Prostate gland (tissue), 2 donors: ENCODE data around the gene CRYL1. TPM values are rescaled to one million over a fixed set of nuclear protein-coding genes. Genes with fewer than 3 reads are reported as not detected.

Source experiments
- DNase-seq: peaks from one replicate; pipeline ENCODE4 v3.0.0-alpha.2; 2019; ENCODE audit warnings: low spot score
- H3K27ac ChIP-seq, 2 donors: fragments of 200-600 bp; sonication (generic); 2 replicates each; pipeline ENCODE4 v1.5.1; 2017 to 2019
- H3K27me3 ChIP-seq: fragments of 200-600 bp; sonication (generic); replicated peaks from 2 replicates; pipeline ENCODE4 v1.5.1; 2019; ENCODE audit not compliant: insufficient read depth
- H3K36me3 ChIP-seq, 2 donors: fragments of 200-600 bp; sonication (generic); 1 replicate in 1 of 2; 2 replicates in 1 of 2; pipeline versions ENCODE4 v1.5.1 to v1.8.1; 2017 to 2019
- H3K4me1 ChIP-seq: fragments of 200-600 bp; sonication (generic); replicated peaks from 2 replicates; pipeline ENCODE4 v1.5.1; 2019
- H3K4me3 ChIP-seq, 2 donors: fragments of 200-600 bp; sonication (generic); 2 replicates each; pipeline ENCODE4 v1.5.1; 2017 to 2019
- H3K9me3 ChIP-seq: fragments of 200-600 bp; sonication (generic); 2 replicates; pipeline ENCODE4 v1.5.1; 2017
- CTCF ChIP-seq, 4 experiments: fragments of 200-600 bp in 2 of 4; fragments of 450-650 bp in 2 of 4; sonication (generic) in 2 of 4; IDR thresholded peaks; 1 replicate in 3 of 4; 2 replicates in 1 of 4; pipeline ENCODE4 v1.5.1; 2016 to 2019; ENCODE audit warnings: antibody characterized with exemption in 4 of 4, mild to moderate bottlenecking in 2 of 4, moderate library complexity in 2 of 4
- POLR2A ChIP-seq: fragments of 450-650 bp; IDR thresholded peaks from one replicate; pipeline ENCODE4 v1.6.1; 2016; ENCODE audit warnings: antibody characterized with exemption, mild to moderate bottlenecking
- POLR2AphosphoS5 ChIP-seq: sonication (generic); formaldehyde crosslinking; IDR thresholded peaks from one replicate; pipeline ENCODE4 v1.6.1; 2017; ENCODE audit warnings: antibody characterized with exemption
- WGBS: methylation state at CpG from one replicate; pipeline ENCODE4 v1.1.5; 2018; 5-methylcytosine and 5-hydroxymethylcytosine counted together
- intact Hi-C: fragments of 100-400 bp; cut with DNase I; formaldehyde crosslinking; loops from one replicate; pipeline ENCODE4 v1.14.2; 2022
- total RNA-seq, 2 donors: library from RNA; depleted of rRNA; stranded (reverse); fragments of >200 nt; gene quantifications; one replicate each; pipeline ENCODE4 v1.1.0, GENCODE V29; 2016

The CRYL1 gene
- total RNA-seq, 2 donors from 2014 or later, result 35.3 to 75.5 TPM

GRCh38 chr13:20495087-20496023, 30.3 kb downstream of the CRYL1 start:
- Histone ChIP-seq H3K4me3 (no peak overlapping the region), H3K27ac (no peak overlapping the region), H3K4me1 (no peaks in the 10 kb centered on the region), H3K36me3 (no peaks in the 10 kb centered on the region), H3K9me3 (no peaks in the 10 kb centered on the region), H3K27me3 (no peaks in the 10 kb centered on the region)
- intact Hi-C loops, result loop anchor here (2.0 to 10.0 kb wide), 3 partner anchors 219 to 429 kb away; no protein-coding TSS in a partner anchor
- WGBS, result 34% methylated on average over 14 of the region's 14 CpGs
- DNase-seq, result peak; percentile 67
- TF ChIP-seq POLR2AphosphoS5, result no peak
- TF ChIP-seq CTCF (IDR thresholded peaks at IDR 0.05), result peak; percentile 81 to 91 (median 88)

GRCh38 chr13:20494656-20495055, 31.0 kb downstream of the CRYL1 start:
- no peak for DNase-seq
- Histone ChIP-seq H3K4me1 (no peaks in the 10 kb centered on the region), H3K27me3 (no peaks in the 10 kb centered on the region), H3K27ac (no peak overlapping the region), H3K9me3 (no peaks in the 10 kb centered on the region), H3K4me3 (no peak overlapping the region), H3K36me3 (no peaks in the 10 kb centered on the region)
- TF ChIP-seq POLR2AphosphoS5, result no peak
- TF ChIP-seq CTCF (IDR thresholded peaks at IDR 0.05), result no peak
- TF ChIP-seq POLR2A, result no peak
- intact Hi-C loops, result loop anchor here (2.0 to 10.0 kb wide), 3 partner anchors 220 to 430 kb away; no protein-coding TSS in a partner anchor
- WGBS, result 32% methylated on average over 8 of the region's 8 CpGs

- no peaks in the 10 kb centered on the region for H3K36me3 ChIP-seq
- no peak overlapping the region for H3K27ac ChIP-seq
- H3K9me3 ChIP-seq, result no peaks in the 10 kb centered on the region
- H3K4me3 ChIP-seq, result no peak overlapping the region
- TF ChIP-seq POLR2A (no peak), CTCF (IDR thresholded peaks at IDR 0.05) (peak in 3 of 4 experiments; percentile 12 to 29 (median 19))
- no peak for DNase-seq
- 76% methylated on average over 3 of the region's 3 CpGs for WGBS
- H3K4me1 ChIP-seq, result no peaks in the 10 kb centered on the region
- intact Hi-C loops, result loop anchor here (10.0 kb wide), 1 partner anchor 222 kb away; no protein-coding TSS in a partner anchor
- no peaks in the 10 kb centered on the region for H3K27me3 ChIP-seq
Measured at GRCh38 chr13:20492641-20493040, 33.0 kb downstream of the CRYL1 start.

GRCh38 chr13:20491926-20492435, 33.7 kb downstream of the CRYL1 start:
- DNase-seq, result no peak
- no peaks in the 10 kb centered on the region for H3K9me3 ChIP-seq
- no peaks in the 10 kb centered on the region for H3K27me3 ChIP-seq
- TF ChIP-seq POLR2A (no peak), CTCF (IDR thresholded peaks at IDR 0.05) (no peak), POLR2AphosphoS5 (no peak)
- H3K36me3 ChIP-seq, result no peaks in the 10 kb centered on the region
- intact Hi-C loops, result loop anchor here (10.0 kb wide), 1 partner anchor 223 kb away; no protein-coding TSS in a partner anchor
- H3K4me1 ChIP-seq, result no peaks in the 10 kb centered on the region
- H3K27ac ChIP-seq, result no peak overlapping the region
- 64% methylated on average over 4 of the region's 4 CpGs for WGBS
- H3K4me3 ChIP-seq, result no peak overlapping the region
